HCT116 (cell line): Measurements from ENCODE around the gene GNPTG. TPM values are rescaled to one million over a fixed set of nuclear protein-coding genes. Genes with fewer than 3 reads are reported as not detected.
A peak's percentile ranks its signal among the peaks of the same experiment; 100 is the strongest.

Source experiments
- ATAC-seq: fragments of 200-7000 bp; cut with Tn5 transposase; 2 replicates; pipeline ENCODE4 v1.9.1; 2020; ENCODE audit warnings: mild to moderate bottlenecking, moderate library complexity
- BruUV-seq: library from RNA; stranded (reverse); fragments of 400-500 nt; replicated peaks from 2 replicates; lab custom pipeline; 2021; lab: Mats Ljungman, UMichigan
- CTCF ChIA-PET: fragments of 300-600 bp; sonication (Branson Sonifier 250); formaldehyde crosslinking; loops from one replicate; lab custom pipeline; 2021; ENCODE audit warnings: antibody characterized with exemption; lab: Charles Lee
- POLR2A ChIA-PET: fragments of 300-600, 350-600 bp; sonication (Branson Sonifier 250); formaldehyde crosslinking; loops from one replicate; lab custom pipeline; 2021; ENCODE audit warnings: antibody characterized with exemption; lab: Charles Lee
- RAD21 ChIA-PET, 2 experiments: fragments of 300-600 bp; sonication (Branson Sonifier 250); formaldehyde crosslinking; loops; one replicate each; lab custom pipeline; 2023; ENCODE audit warnings: low total read pairs in 2 of 2; ENCODE audit not compliant: uncharacterized antibody in 2 of 2, unreplicated experiment in 2 of 2, low non-redundant PET in 1 of 2; lab: Charles Lee
- DNase-seq: peaks from one replicate; pipeline ENCODE4 v3.0.0-alpha.2; 2010; ENCODE audit warnings: low read depth, low spot score
- H2AFZ ChIP-seq: fragments of 200-600 bp; shearing (Covaris generic), sonication (generic); 2 replicates; pipeline ENCODE4 v1.6.1; 2017; ENCODE audit warnings: low read depth, mixed run types, mixed read lengths, antibody characterized with exemption, low read length; ENCODE audit not compliant: poor library complexity, severe bottlenecking
- H3K27ac ChIP-seq: 2 replicates; pipeline ENCODE4 v1.5.1; 2012; ENCODE audit warnings: low read depth, low read length
- H3K27me3 ChIP-seq: fragments of 200-600 bp; sonication (generic); 2 replicates; pipeline ENCODE4 v1.6.1; 2016; ENCODE audit warnings: mixed run types, low read length, mixed read lengths; ENCODE audit not compliant: insufficient read depth
- H3K36me3 ChIP-seq, 2 experiments: fragments of 200-500 bp in 1 of 2; fragments of 200-600 bp in 1 of 2; sonication (Bioruptor generic) in 1 of 2; sonication (generic) in 1 of 2; 2 replicates each; pipeline versions ENCODE4 v1.5.1 to v1.6.1; 2014 to 2016; ENCODE audit warnings: low read length in 2 of 2, inconsistent platforms in 1 of 2, mixed read lengths in 1 of 2, mixed run types in 1 of 2; ENCODE audit not compliant: insufficient read depth in 2 of 2, control insufficient read depth in 1 of 2
- H3K4me1 ChIP-seq, 2 experiments: fragments of 200-600 bp in 1 of 2; sonication (generic) in 1 of 2; 2 replicates each; pipeline versions ENCODE4 v1.5.1 to v1.6.1; 2012 to 2017; ENCODE audit warnings: low read length in 2 of 2, inconsistent platforms in 1 of 2, mild to moderate bottlenecking in 1 of 2, mixed read lengths in 1 of 2, mixed run types in 1 of 2, moderate library complexity in 1 of 2; ENCODE audit not compliant: insufficient read depth in 2 of 2, control insufficient read depth in 1 of 2
- H3K4me2 ChIP-seq: fragments of 200-600 bp; sonication (generic); 2 replicates; pipeline ENCODE4 v1.6.1; 2017; ENCODE audit warnings: mixed run types, low read length, mixed read lengths
- H3K4me3 ChIP-seq, 2 experiments: fragments of 200-600 bp in 1 of 2; sonication (generic) in 1 of 2; replicated peaks in 1 of 2; 2 replicates each; pipeline ENCODE4 v1.5.1; 2011 to 2016; ENCODE audit warnings: low read length in 2 of 2, control low read depth in 1 of 2, low read depth in 1 of 2, mild to moderate bottlenecking in 1 of 2, mixed read lengths in 1 of 2, mixed run types in 1 of 2
- H3K79me2 ChIP-seq: fragments of 200-600 bp; sonication (generic); 2 replicates; pipeline ENCODE4 v1.6.1; 2017; ENCODE audit warnings: mild to moderate bottlenecking, mixed run types, low read length, moderate library complexity, mixed read lengths; ENCODE audit not compliant: insufficient read depth
- H3K9ac ChIP-seq: fragments of 200-600 bp; sonication (generic); 2 replicates; pipeline ENCODE4 v1.6.1; 2016; ENCODE audit warnings: low read length, mixed read lengths
- H3K9me2 ChIP-seq: fragments of 200-600 bp; sonication (generic), shearing (Covaris generic); 2 replicates; pipeline ENCODE4 v1.6.1; 2017; ENCODE audit warnings: mixed run types, mild to moderate bottlenecking, moderate library complexity; ENCODE audit not compliant: insufficient read depth
- H3K9me3 ChIP-seq, 2 experiments: fragments of 200-500 bp in 1 of 2; fragments of 200-600 bp in 1 of 2; sonication (Bioruptor generic) in 1 of 2; sonication (generic) in 1 of 2; 2 replicates each; pipeline ENCODE4 v1.6.1; 2014 to 2017; ENCODE audit warnings: low read length in 2 of 2, mixed read lengths in 2 of 2, inconsistent platforms in 1 of 2, low read depth in 1 of 2, mild to moderate bottlenecking in 1 of 2, mixed run types in 1 of 2, moderate library complexity in 1 of 2; ENCODE audit not compliant: control insufficient read depth in 1 of 2, insufficient read depth in 1 of 2
- H4K20me1 ChIP-seq: fragments of 200-600 bp; sonication (generic), shearing (Covaris generic); 2 replicates; pipeline ENCODE4 v1.6.1; 2017; ENCODE audit warnings: mixed run types, mild to moderate bottlenecking, moderate library complexity; ENCODE audit not compliant: insufficient read depth
- CBX3 ChIP-seq: IDR thresholded peaks from 2 replicates; pipeline ENCODE4 v1.6.1; 2012; ENCODE audit warnings: low read depth
- EGR1 ChIP-seq: IDR thresholded peaks from 2 replicates; pipeline ENCODE4 v1.6.1; 2012; ENCODE audit warnings: low read depth
- EZH2phosphoT487 ChIP-seq: fragments of 200-600 bp; IDR thresholded peaks from 2 replicates; pipeline ENCODE4 v1.6.1; 2018; ENCODE audit warnings: antibody characterized with exemption, borderline replicate concordance
- JUND ChIP-seq: IDR thresholded peaks from 2 replicates; pipeline ENCODE4 v1.6.1; 2012
- POLR2A ChIP-seq: IDR thresholded peaks from 2 replicates; pipeline ENCODE4 v1.7.0; 2011; ENCODE audit warnings: borderline replicate concordance; ENCODE audit not compliant: insufficient read depth, insufficient read length; ENCODE audit errors: extremely low read depth
- RAD21 ChIP-seq: IDR thresholded peaks from 2 replicates; pipeline ENCODE4 v1.6.1; 2012; ENCODE audit warnings: low read depth, mild to moderate bottlenecking
- SIN3A ChIP-seq: IDR thresholded peaks from 2 replicates; pipeline ENCODE4 v1.6.1; 2012; ENCODE audit warnings: low read depth
- SRF ChIP-seq: IDR thresholded peaks from 2 replicates; pipeline ENCODE4 v1.6.1; 2012; ENCODE audit warnings: low read depth
- YY1 ChIP-seq: IDR thresholded peaks from 2 replicates; pipeline ENCODE4 v1.6.1; 2011; ENCODE audit warnings: low read length, low read depth, moderate library complexity, mild to moderate bottlenecking; ENCODE audit not compliant: insufficient replicate concordance; ENCODE audit errors: extremely low read depth
- ZBTB33 ChIP-seq: IDR thresholded peaks from 2 replicates; pipeline ENCODE4 v1.6.1; 2011; ENCODE audit warnings: mild to moderate bottlenecking, low read length, moderate library complexity; ENCODE audit not compliant: insufficient replicate concordance; ENCODE audit errors: extremely low read depth
- intact Hi-C: fragments of 100-400 bp; cut with micrococcal nuclease; formaldehyde crosslinking; loops from 2 replicates; pipeline ENCODE4 v1.10.0; 2022
- total RNA-seq: library from RNA; stranded (reverse); gene quantifications from one replicate; pipeline ENCODE4 v1.2.1, GENCODE V29; 2021; ENCODE audit not compliant: unreplicated experiment
- TF ChIP-seq, protein P1 (sequence below): IDR thresholded peaks from 2 replicates; pipeline ENCODE4 v1.6.1; 2012; ENCODE audit warnings: low read depth

GNPTG gene
- total RNA-seq, 1 experiment from 2014 or later, result 35.2 TPM

DNA sequence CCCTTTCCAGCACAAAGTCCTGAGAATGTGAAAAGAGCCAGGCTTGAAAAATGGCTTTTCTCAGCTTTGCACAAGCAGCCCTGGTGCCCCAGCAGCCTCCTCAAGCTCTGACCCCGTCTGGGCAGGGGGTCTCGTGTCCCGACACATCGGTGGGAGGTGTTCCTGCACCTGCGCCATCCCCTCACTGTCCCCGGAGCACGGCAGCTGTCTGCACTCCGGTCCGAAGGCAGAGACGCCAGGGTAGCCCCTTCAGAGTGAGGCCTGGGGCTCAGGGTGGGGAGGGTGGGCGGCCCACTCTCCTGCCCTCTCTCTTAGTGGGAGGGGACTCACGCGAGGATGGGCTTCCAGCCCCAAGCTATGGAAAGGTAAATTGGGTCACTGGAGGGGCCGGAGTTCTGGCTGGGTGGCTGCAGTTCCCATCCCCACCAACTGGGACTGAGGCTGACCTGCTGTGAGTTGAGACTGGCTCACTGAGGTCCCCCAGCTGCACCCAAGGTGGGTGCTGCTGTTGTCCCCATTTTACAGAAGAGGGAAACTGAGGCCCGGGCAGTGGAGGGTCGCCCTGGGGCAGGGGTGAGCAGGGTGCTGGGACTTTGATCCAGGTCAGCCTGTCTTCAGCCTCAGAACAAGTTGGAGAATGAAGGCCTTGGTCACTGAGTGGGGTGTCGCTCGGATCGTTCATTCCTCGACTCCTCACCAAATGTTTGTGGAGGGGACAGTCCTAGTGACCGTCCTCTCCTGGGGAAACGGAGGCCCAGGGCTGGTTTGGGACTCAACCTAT is 20.6 kb upstream of the GNPTG start:
- Histone ChIP-seq H3K27ac (peak overlapping the region; percentile 44; the same call in 1 of the 2 replicates), H3K4me1 (peaks cover 15 to 30% of the 10 kb centered on the region in 2 experiments; a peak in 3 of 4 replicates), H4K20me1 (no peaks in the 10 kb centered on the region), H3K9ac (peak overlapping the region; percentile 2; the same call in 1 of the 2 replicates), H3K79me2 (no peaks in the 10 kb centered on the region), H3K4me2 (peak overlapping the region; percentile 55), H3K9me3 (no peaks in the 10 kb centered on the region; a peak in 1 of 4 replicates), H3K9me2 (no peaks in the 10 kb centered on the region), H2AFZ (no peak overlapping the region), H3K36me3 (no peaks in the 10 kb centered on the region), H3K27me3 (no peaks in the 10 kb centered on the region), H3K4me3 (no peak overlapping the region; a peak in 1 of 4 replicates)
- ChIA-PET RAD21 (no interaction called here), CTCF (interaction anchor here (0.7 kb wide), 1 partner anchor 49 kb away, joined by 4 read pairs; no protein-coding TSS in a partner anchor), POLR2A (interaction anchor here (1.0 kb wide), 1 partner anchor 22 kb away, joined by 3 read pairs; no protein-coding TSS in a partner anchor)
- intact Hi-C loops, result no loop called here
- no peak for TF ChIP-seq JUND
- no peak for TF ChIP-seq ZBTB33
- TF ChIP-seq, protein P1, sequence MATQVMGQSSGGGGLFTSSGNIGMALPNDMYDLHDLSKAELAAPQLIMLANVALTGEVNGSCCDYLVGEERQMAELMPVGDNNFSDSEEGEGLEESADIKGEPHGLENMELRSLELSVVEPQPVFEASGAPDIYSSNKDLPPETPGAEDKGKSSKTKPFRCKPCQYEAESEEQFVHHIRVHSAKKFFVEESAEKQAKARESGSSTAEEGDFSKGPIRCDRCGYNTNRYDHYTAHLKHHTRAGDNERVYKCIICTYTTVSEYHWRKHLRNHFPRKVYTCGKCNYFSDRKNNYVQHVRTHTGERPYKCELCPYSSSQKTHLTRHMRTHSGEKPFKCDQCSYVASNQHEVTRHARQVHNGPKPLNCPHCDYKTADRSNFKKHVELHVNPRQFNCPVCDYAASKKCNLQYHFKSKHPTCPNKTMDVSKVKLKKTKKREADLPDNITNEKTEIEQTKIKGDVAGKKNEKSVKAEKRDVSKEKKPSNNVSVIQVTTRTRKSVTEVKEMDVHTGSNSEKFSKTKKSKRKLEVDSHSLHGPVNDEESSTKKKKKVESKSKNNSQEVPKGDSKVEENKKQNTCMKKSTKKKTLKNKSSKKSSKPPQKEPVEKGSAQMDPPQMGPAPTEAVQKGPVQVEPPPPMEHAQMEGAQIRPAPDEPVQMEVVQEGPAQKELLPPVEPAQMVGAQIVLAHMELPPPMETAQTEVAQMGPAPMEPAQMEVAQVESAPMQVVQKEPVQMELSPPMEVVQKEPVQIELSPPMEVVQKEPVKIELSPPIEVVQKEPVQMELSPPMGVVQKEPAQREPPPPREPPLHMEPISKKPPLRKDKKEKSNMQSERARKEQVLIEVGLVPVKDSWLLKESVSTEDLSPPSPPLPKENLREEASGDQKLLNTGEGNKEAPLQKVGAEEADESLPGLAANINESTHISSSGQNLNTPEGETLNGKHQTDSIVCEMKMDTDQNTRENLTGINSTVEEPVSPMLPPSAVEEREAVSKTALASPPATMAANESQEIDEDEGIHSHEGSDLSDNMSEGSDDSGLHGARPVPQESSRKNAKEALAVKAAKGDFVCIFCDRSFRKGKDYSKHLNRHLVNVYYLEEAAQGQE, result no peak
- TF ChIP-seq EZH2phosphoT487, result no peak
- TF ChIP-seq EGR1, result no peak
- TF ChIP-seq POLR2A, result no peak
- no peak for TF ChIP-seq SIN3A
- no peak for TF ChIP-seq CBX3
- TF ChIP-seq RAD21, result no peak
- TF ChIP-seq SRF, result no peak
- TF ChIP-seq YY1, result no peak
- ATAC-seq (peak; percentile 3; the same call in 1 of the 2 replicates), DNase-seq (no peak)
- no TSS peak for BruUV-seq
